ENCODE measurements around the gene TRIM38.
A peak's percentile ranks its signal among the peaks of the same experiment; 100 is the strongest.

- TF ChIP-seq CTCF (IDR thresholded peaks at IDR 0.05; ENCODE audit: borderline replicate concordance, extremely low read depth, low read length, poor library complexity, severe bottlenecking): peak; percentile 68
- TF ChIP-seq EZH2 (IDR thresholded peaks at IDR 0.05; ENCODE audit: borderline replicate concordance, low read depth, low read length, severe bottlenecking): no peak
Observed at GRCh38 chr6:25942561-25943147, 19.9 kb upstream of the TRIM38 start.

All from DND-41 (cell line).